ENCODE data around the gene RPS6KB1. TPM values are rescaled to one million over a fixed set of nuclear protein-coding genes. Genes with fewer than 3 reads are reported as not detected.
A peak's percentile ranks its signal among the peaks of the same experiment; 100 is the strongest.

Gene RPS6KB1
- total and polyA plus RNA-seq, 2 donors (not counting 1 experiment from before 2014, with no cell fraction given): 15.6 to 69.7 TPM

GRCh38 chr17:59892251-59892923 lies 534 bp upstream of the RPS6KB1 start:
- ATAC-seq (ENCODE audit: low read depth) (peak; percentile 46), DNase-seq (no peak)
- Histone ChIP-seq H3K79me2 (ENCODE audit: control insufficient read depth, insufficient read depth, low read length) (peaks cover 79% of the 10 kb centered on the region), H4K20me1 (ENCODE audit: control insufficient read depth, insufficient read depth, low read length, poor library complexity, severe bottlenecking) (peaks cover 14% of the 10 kb centered on the region), H3K4me3 (ENCODE audit: control extremely low read depth in 1 of 5, extremely low read depth in 1 of 5, insufficient read depth in 1 of 5, low read depth in 2 of 5, low read length in 4 of 5) (peak overlapping the region; percentile 74 to 96 (median 82)), H3K9ac (ENCODE audit: low read length) (peak overlapping the region; percentile 87), H3K27ac (ENCODE audit: low read length in 2 of 2) (peak overlapping the region; percentile 94 to 95), H3K27me3 (replicated peaks in 1 of 4; ENCODE audit: control extremely low read depth in 1 of 4, control insufficient read depth in 3 of 4, insufficient read depth in 4 of 4, low read length in 3 of 4) (no peaks in the 10 kb centered on the region), H2AFZ (ENCODE audit: insufficient read depth, low read depth, low read length, poor library complexity, severe bottlenecking) (peak overlapping the region; percentile 95), H3K4me1 (ENCODE audit: control insufficient read depth in 2 of 2, insufficient read depth in 2 of 2, low read length in 2 of 2) (peaks cover 19 to 23% of the 10 kb centered on the region in 2 donors), H3K9me3 (ENCODE audit: control extremely low read depth in 1 of 3, control insufficient read depth in 2 of 3, insufficient read depth in 1 of 3, low read length in 2 of 3) (no peaks in the 10 kb centered on the region), H3K36me3 (replicated peaks in 1 of 2; ENCODE audit: control extremely low read depth in 1 of 2, control insufficient read depth in 1 of 2, extremely low read depth in 1 of 2, insufficient read depth in 2 of 2, low read length in 1 of 2) (peaks cover 7 to 12% of the 10 kb centered on the region in 2 experiments), H3K4me2 (replicated peaks; ENCODE audit: low read depth, low read length, poor library complexity, severe bottlenecking) (peak overlapping the region; percentile 76)
- intact Hi-C loops (cut with micrococcal nuclease): loop anchor here (1.0 to 5.0 kb wide), 5 partner anchors 40 to 500 kb away; partner anchors contain the start of genes CLTC, RNFT1 and USP32
- ChIA-PET POLR2A (interaction anchor here (0.6 to 1.2 kb wide), 4 partner anchors 45 to 500 kb away, joined by 3 to 8 read pairs (median 4); partner anchors contain the start of genes PTRH2, USP32 and VMP1), CTCF (interaction anchor here (1.0 to 3.7 kb wide), 5 partner anchors 10 to 185 kb away, joined by 3 to 18 read pairs (median 3); partner anchors contain the start of genes PTRH2 and VMP1)
- TF ChIP-seq EZH2 (IDR thresholded peaks at IDR 0.05; ENCODE audit: borderline replicate concordance, insufficient read depth, low read depth, low read length, poor library complexity, severe bottlenecking) (no peak), CTCF (IDR thresholded peaks at IDR 0.05) (no peak)
- WGBS (ENCODE audit: insufficient coverage): 23% methylated on average over 8 of the region's 25 CpGs
- Mint-ChIP-seq H3K9me3 (ENCODE audit: insufficient read depth) (no peaks in the 10 kb centered on the region), H3K4me1 (peaks cover 54% of the 10 kb centered on the region), H3K4me3 (peak overlapping the region; percentile 98), H3K27me3 (no peaks in the 10 kb centered on the region), H3K27ac (peak overlapping the region; percentile 99)

All from B cell (primary cell).